ENCODE measurements around the gene SLC25A28.

Gene SLC25A28

DNA sequence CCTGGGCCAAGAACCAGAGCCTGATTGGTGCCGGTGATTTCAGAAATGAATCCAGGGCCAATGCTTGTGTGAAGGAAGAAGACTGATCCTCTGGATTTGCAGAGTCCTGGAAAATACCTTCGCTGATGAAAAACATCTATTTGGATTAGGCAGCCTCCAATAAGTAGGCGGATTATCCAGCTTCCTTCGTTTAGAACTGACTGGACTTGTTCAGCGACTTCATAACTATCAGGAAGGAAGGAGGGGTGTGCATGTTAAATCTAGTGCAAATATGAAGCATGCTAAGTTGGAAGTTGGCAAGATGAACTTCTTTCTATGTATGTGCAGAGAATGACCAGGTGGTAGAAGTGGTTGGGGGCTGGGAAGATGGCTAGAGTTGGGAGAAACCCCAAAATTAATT lies 46.4 kb downstream of the SLC25A28 start:
- H3K9ac ChIP-seq (ENCODE audit: low read depth, low read length, poor library complexity, severe bottlenecking): no peak overlapping the region
- TF ChIP-seq, protein P1, sequence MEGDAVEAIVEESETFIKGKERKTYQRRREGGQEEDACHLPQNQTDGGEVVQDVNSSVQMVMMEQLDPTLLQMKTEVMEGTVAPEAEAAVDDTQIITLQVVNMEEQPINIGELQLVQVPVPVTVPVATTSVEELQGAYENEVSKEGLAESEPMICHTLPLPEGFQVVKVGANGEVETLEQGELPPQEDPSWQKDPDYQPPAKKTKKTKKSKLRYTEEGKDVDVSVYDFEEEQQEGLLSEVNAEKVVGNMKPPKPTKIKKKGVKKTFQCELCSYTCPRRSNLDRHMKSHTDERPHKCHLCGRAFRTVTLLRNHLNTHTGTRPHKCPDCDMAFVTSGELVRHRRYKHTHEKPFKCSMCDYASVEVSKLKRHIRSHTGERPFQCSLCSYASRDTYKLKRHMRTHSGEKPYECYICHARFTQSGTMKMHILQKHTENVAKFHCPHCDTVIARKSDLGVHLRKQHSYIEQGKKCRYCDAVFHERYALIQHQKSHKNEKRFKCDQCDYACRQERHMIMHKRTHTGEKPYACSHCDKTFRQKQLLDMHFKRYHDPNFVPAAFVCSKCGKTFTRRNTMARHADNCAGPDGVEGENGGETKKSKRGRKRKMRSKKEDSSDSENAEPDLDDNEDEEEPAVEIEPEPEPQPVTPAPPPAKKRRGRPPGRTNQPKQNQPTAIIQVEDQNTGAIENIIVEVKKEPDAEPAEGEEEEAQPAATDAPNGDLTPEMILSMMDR (conservative IDR thresholded peaks at IDR 0.05; ENCODE audit: low read length): no peak
- no peak for TF ChIP-seq EZH2phosphoT487 (IDR thresholded peaks at IDR 0.05; ENCODE audit: borderline replicate concordance)
- no peak overlapping the region for H3K4me3 ChIP-seq (ENCODE audit: low read length, poor library complexity, severe bottlenecking)
- no peak overlapping the region for H3K4me2 ChIP-seq (ENCODE audit: low read depth, low read length, poor library complexity, severe bottlenecking)
- no peaks in the 10 kb centered on the region for H4K20me1 ChIP-seq (ENCODE audit: insufficient read depth, low read length, poor library complexity, severe bottlenecking)
- H2AFZ ChIP-seq (ENCODE audit: low read length): no peak overlapping the region
- no peaks in the 10 kb centered on the region for H3K4me1 ChIP-seq (ENCODE audit: insufficient read depth, low read length, poor library complexity, severe bottlenecking)
- no peaks in the 10 kb centered on the region for H3K79me2 ChIP-seq (ENCODE audit: insufficient read depth, low read length)
- H3K9me3 ChIP-seq (ENCODE audit: insufficient read depth, low read depth, low read length): no peaks in the 10 kb centered on the region
- H3K9me2 ChIP-seq (replicated peaks; ENCODE audit: low read depth, low read length): no peaks in the 10 kb centered on the region
- no peaks in the 10 kb centered on the region for H3F3A ChIP-seq (ENCODE audit: low read depth)
- H3K36me3 ChIP-seq (ENCODE audit: insufficient read depth, low read length): no peaks in the 10 kb centered on the region
- no peaks in the 10 kb centered on the region for H3K27me3 ChIP-seq (ENCODE audit: insufficient read depth, low read length, poor library complexity, severe bottlenecking)

DNA sequence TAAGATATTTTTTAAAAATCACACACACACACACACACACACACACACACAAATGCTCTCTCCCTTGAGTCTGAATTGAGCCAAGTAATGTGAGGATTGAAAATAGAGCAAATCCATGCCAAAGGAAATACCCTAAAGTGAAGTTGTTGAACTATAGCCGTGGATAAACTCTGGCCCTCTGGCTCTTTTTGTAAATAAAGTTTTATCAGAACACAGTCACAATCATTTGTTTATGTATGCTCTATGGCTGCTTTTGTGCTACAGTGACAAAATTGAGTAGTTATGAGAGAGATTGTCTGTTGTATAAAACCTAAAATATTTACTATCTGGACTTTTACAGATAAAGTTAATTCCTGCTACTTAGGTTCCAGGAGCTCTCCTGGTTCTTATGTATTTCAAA lies 48.4 kb downstream of the SLC25A28 start:
- Histone ChIP-seq H4K20me1 (ENCODE audit: insufficient read depth, low read length, poor library complexity, severe bottlenecking) (no peaks in the 10 kb centered on the region), H3K9me2 (replicated peaks; ENCODE audit: low read depth, low read length) (no peaks in the 10 kb centered on the region), H3K36me3 (ENCODE audit: insufficient read depth, low read length) (no peaks in the 10 kb centered on the region), H3K9me3 (ENCODE audit: insufficient read depth, low read depth, low read length) (no peaks in the 10 kb centered on the region), H3K27me3 (ENCODE audit: insufficient read depth, low read length, poor library complexity, severe bottlenecking) (no peaks in the 10 kb centered on the region), H3K79me2 (ENCODE audit: insufficient read depth, low read length) (no peaks in the 10 kb centered on the region), H3K4me3 (ENCODE audit: low read length, poor library complexity, severe bottlenecking) (no peak overlapping the region), H3F3A (ENCODE audit: low read depth) (no peaks in the 10 kb centered on the region), H2AFZ (ENCODE audit: low read length) (no peak overlapping the region), H3K9ac (ENCODE audit: low read depth, low read length, poor library complexity, severe bottlenecking) (no peak overlapping the region), H3K4me2 (ENCODE audit: low read depth, low read length, poor library complexity, severe bottlenecking) (no peak overlapping the region), H3K4me1 (ENCODE audit: insufficient read depth, low read length, poor library complexity, severe bottlenecking) (no peaks in the 10 kb centered on the region)
- TF ChIP-seq, protein P1 (conservative IDR thresholded peaks at IDR 0.05; ENCODE audit: low read length): no peak
- TF ChIP-seq EZH2phosphoT487 (IDR thresholded peaks at IDR 0.05; ENCODE audit: borderline replicate concordance): no peak

DNA sequence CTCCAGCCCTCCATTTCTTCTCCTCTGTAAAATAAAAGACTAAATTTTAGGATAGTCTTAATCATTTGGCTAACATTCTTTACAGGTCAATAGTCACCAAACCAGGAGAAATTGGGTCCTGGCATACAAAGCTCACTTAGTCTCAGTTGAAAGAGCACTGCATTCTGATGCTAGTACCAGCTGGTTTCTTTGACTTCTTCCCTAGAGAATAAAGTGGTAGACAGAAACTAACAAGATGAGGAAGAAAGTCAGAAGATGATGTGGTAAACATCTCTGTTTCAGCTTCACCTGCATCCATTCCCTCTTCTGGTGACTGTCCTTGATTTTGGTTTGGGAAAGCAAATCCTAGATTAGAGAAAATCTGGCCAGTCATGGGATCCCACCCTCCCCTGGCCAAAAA lies 50.3 kb downstream of the SLC25A28 start:
- Histone ChIP-seq H3K4me3 (ENCODE audit: low read length, poor library complexity, severe bottlenecking) (no peak overlapping the region), H3K36me3 (ENCODE audit: insufficient read depth, low read length) (no peaks in the 10 kb centered on the region), H2AFZ (ENCODE audit: low read length) (no peak overlapping the region), H4K20me1 (ENCODE audit: insufficient read depth, low read length, poor library complexity, severe bottlenecking) (no peaks in the 10 kb centered on the region), H3F3A (ENCODE audit: low read depth) (no peaks in the 10 kb centered on the region), H3K4me2 (ENCODE audit: low read depth, low read length, poor library complexity, severe bottlenecking) (no peak overlapping the region), H3K9me2 (replicated peaks; ENCODE audit: low read depth, low read length) (no peaks in the 10 kb centered on the region), H3K9me3 (ENCODE audit: insufficient read depth, low read depth, low read length) (no peaks in the 10 kb centered on the region), H3K79me2 (ENCODE audit: insufficient read depth, low read length) (no peaks in the 10 kb centered on the region), H3K4me1 (ENCODE audit: insufficient read depth, low read length, poor library complexity, severe bottlenecking) (no peaks in the 10 kb centered on the region), H3K27me3 (ENCODE audit: insufficient read depth, low read length, poor library complexity, severe bottlenecking) (no peaks in the 10 kb centered on the region), H3K9ac (ENCODE audit: low read depth, low read length, poor library complexity, severe bottlenecking) (no peak overlapping the region)
- TF ChIP-seq, protein P1 (conservative IDR thresholded peaks at IDR 0.05; ENCODE audit: low read length): no peak
- no peak for TF ChIP-seq EZH2phosphoT487 (IDR thresholded peaks at IDR 0.05; ENCODE audit: borderline replicate concordance)
